Heart left ventricle (tissue), 16 donors: ENCODE data around the gene FAM227A. TPM values are rescaled to one million over a fixed set of nuclear protein-coding genes. Genes with fewer than 3 reads are reported as not detected.

ENCODE experiments used
- ATAC-seq, 4 donors: fragments of 200-7000 bp; cut with Tn5 transposase; one replicate each; pipeline ENCODE4 v1.9.1; 2020 to 2022; ENCODE audit warnings: moderate library complexity in 4 of 4, mild to moderate bottlenecking in 3 of 4, moderate number of reproducible peaks in 1 of 4
- DNase-seq, 5 donors: peaks; one replicate each; pipeline ENCODE4 v3.0.0-alpha.2; 2020
- H3K27ac ChIP-seq, 12 donors: fragments of 200-600 bp; sonication (generic) in 4 of 12; one replicate each; pipeline versions ENCODE4 v1.5.0 to v1.8.0; 2016 to 2022; ENCODE audit warnings: mild to moderate bottlenecking in 2 of 12
- H3K27me3 ChIP-seq, 9 donors: fragments of 200-600 bp; sonication (generic) in 2 of 9; one replicate each; pipeline versions ENCODE4 v1.5.1 to v1.8.0; 2016 to 2022; ENCODE audit warnings: mild to moderate bottlenecking in 3 of 9
- H3K36me3 ChIP-seq, 9 donors: fragments of 200-600 bp; sonication (generic) in 2 of 9; one replicate each; pipeline versions ENCODE4 v1.5.0 to v1.8.0; 2018 to 2022; ENCODE audit warnings: mild to moderate bottlenecking in 2 of 9
- H3K4me1 ChIP-seq, 12 donors: fragments of 200-600 bp; sonication (generic) in 4 of 12; one replicate each; pipeline versions ENCODE4 v1.5.0 to v1.8.0; 2016 to 2022; ENCODE audit warnings: mild to moderate bottlenecking in 3 of 12
- H3K4me3 ChIP-seq, 12 donors: fragments of 200-600 bp; sonication (generic) in 4 of 12; one replicate each; pipeline versions ENCODE4 v1.5.0 to v1.8.0; 2017 to 2022; ENCODE audit warnings: mild to moderate bottlenecking in 9 of 12, moderate library complexity in 4 of 12
- H3K9me3 ChIP-seq, 12 donors: fragments of 200-600 bp; sonication (generic) in 4 of 12; one replicate each; pipeline versions ENCODE4 v1.5.0 to v1.8.0; 2016 to 2022; ENCODE audit warnings: mild to moderate bottlenecking in 1 of 12
- POLR2A ChIP-seq, 2 donors: fragments of 450-650 bp; IDR thresholded peaks; one replicate each; pipeline ENCODE4 v1.6.1; 2017; ENCODE audit warnings: antibody characterized with exemption in 2 of 2, mild to moderate bottlenecking in 2 of 2, moderate library complexity in 2 of 2
- WGBS, 4 donors: extraction: QIAGEN DNeasy Blood & Tissue Kit in 2 of 4; methylation state at CpG; one replicate each; pipeline versions ENCODE4 v1.1.5 to v1.1.7; 2013 to 2018; 5-methylcytosine and 5-hydroxymethylcytosine counted together
- intact Hi-C, 10 donors: fragments of 100-400 bp; cut with DNase I; formaldehyde crosslinking; loops; one replicate each; pipeline versions ENCODE4 v1.11.1 to v1.14.2; 2022
- polyA plus RNA-seq, 2 donors: library from polyadenylated mRNA; stranded (reverse); fragments of 200-250 nt; gene quantifications; one replicate each; pipeline ENCODE4 v1.2.3, GENCODE V29; 2013
- total RNA-seq, 9 donors: library from RNA; depleted of rRNA in 2 of 9; stranded (reverse); fragments of >200 nt in 2 of 9; fragmentation: NEBNext Ultra II Directional in 3 of 9; extraction: Animal tissue kit (Norgen Biotek cat#: 25700) in 3 of 9; gene quantifications; one replicate each; pipeline versions ENCODE4 v1.1.0 to v1.2.4, GENCODE V29; 2016 to 2023
- TF ChIP-seq, protein P1 (sequence below), 12 donors: fragments of 200-600 bp; sonication (generic) in 4 of 12; IDR thresholded peaks; one replicate each; pipeline versions ENCODE4 v1.5.0 to v1.8.0; 2018 to 2022; ENCODE audit warnings: antibody characterized with exemption in 12 of 12, mild to moderate bottlenecking in 5 of 12
- donor health status: ischemic (EF 13 %, LVEDD 7.1; RV severe dilation, severe dysfunction).
- donor health status: healthy with polysubstance abuse.
- donor health status: DM: no; HTN: yes; CAD: no.
- donor health status: DM: no; HTN: no; CAD: no.
- donor health status: ischemic (EF 25% LVEDD 6.9; RV normal size, moderate dysfunction).
- donor health status: ischemic (EF 25% LVEDD 5.7; RV mildly dilated, moderate dysfunction).
- donor health status: healthy.
- donor health status: DM: yes; HTN: yes; CAD: no.
- donor health status: ischemic (EF 35%, LVEDD 5.7; RV mildly dilated, moderate dysfunction).
- donor health status: nonischemic (EF 11% LVEDD 7.7; RV severe dilation, severe dysfunction).
- donor health status: DM: yes; HTN: yes; CAD: no.
- donor health status: PGD.
- donor health status: ischemic (EF 29% LVEDD 5.4; RV normal size, mild dysfunction).
- donor health status: nonischemic (EF 23%, LVEDD 6.1; RV moderate dilation, normal function).

Gene FAM227A
- total and polyA plus RNA-seq, 11 donors, result 0.16 to 1.0 (median 0.36) TPM

GRCh38 chr22:38569972-38570778 lies 86.0 kb downstream of the FAM227A start, which contains the start of gene DMC1:
Gene DMC1, minus strand, starts transcription at chr22:38570183. Its CDS starts 1,927 bp downstream, at chr22:38568256.
- Histone ChIP-seq H3K9me3 (no peaks in the 10 kb centered on the region), H3K4me3 (peak within 1 kb of the TSS; percentile 45 to 82 (median 68)), H3K36me3 (no peaks in the 10 kb centered on the region), H3K27me3 (peaks cover 0 to 5% (median 0%) of the 10 kb centered on the region in 9 donors), H3K4me1 (peaks cover 0 to 38% (median 15%) of the 10 kb centered on the region in 12 donors), H3K27ac (peak within 1 kb of the TSS in 11 of 12 donors; percentile 62 to 94 (median 87))
- ATAC-seq (peak; percentile 90 to 98 (median 98)), DNase-seq (peak; percentile 94 to 96 (median 95))
- WGBS, 4 donors, result 1 to 3% (median 2%) methylated on average over 38 to 63 of the region's 64 CpGs
- intact Hi-C loops, result loop anchor here (1.0 to 10.0 kb wide), 14 partner anchors 58 to 518 kb away; partner anchors contain the start of genes DDX17 (in 5 of the 10), PICK1 (in 2 of the 10) and KDELR3 (in 1 of the 10)
- TF ChIP-seq, protein P1, sequence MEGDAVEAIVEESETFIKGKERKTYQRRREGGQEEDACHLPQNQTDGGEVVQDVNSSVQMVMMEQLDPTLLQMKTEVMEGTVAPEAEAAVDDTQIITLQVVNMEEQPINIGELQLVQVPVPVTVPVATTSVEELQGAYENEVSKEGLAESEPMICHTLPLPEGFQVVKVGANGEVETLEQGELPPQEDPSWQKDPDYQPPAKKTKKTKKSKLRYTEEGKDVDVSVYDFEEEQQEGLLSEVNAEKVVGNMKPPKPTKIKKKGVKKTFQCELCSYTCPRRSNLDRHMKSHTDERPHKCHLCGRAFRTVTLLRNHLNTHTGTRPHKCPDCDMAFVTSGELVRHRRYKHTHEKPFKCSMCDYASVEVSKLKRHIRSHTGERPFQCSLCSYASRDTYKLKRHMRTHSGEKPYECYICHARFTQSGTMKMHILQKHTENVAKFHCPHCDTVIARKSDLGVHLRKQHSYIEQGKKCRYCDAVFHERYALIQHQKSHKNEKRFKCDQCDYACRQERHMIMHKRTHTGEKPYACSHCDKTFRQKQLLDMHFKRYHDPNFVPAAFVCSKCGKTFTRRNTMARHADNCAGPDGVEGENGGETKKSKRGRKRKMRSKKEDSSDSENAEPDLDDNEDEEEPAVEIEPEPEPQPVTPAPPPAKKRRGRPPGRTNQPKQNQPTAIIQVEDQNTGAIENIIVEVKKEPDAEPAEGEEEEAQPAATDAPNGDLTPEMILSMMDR (IDR thresholded peaks at IDR 0.05), result no peak
- peak in 1 of 2 donors; percentile 46 for TF ChIP-seq POLR2A (IDR thresholded peaks at IDR 0.05)

DNA sequence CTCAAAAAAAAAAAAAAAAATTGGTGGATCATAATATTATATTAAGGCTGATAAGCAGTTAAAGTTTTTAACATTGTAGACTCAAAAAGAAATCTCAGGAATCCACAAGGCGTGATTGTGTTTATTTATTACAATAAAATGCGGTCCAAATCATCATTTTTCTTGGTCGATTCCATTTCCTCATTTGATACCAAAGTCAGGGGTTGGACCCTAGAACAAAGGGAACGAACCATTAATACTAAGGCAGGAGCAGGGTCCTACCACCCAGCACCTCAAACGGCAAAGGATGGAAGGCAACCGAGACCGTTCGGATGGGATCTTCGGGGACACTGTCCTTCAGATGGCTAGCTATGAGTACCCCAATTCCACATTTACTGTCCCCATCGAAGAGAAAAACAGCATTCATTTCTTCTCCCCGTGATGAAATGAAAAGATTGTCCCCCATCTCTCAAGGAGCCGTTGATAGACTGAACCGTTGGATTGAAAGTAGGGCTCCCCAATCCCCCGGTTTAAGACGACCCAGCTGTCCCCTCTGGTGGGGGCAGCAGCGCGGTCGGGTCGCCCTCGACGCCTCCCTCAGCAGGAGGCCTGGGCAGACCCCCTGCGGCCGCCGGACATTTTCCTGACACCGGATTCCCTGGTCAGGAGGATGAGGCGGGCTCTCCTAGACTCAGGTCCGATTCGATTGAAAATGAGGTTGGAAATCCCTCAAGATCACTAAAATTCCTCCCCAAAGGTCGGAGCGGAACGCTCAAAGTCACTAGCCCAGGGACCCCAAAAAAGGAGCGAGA lies 86.8 kb downstream of the FAM227A start:
- peak in 2 of 4 donors; percentile 1 to 5 for ATAC-seq
- intact Hi-C loops, result loop anchor here in 6 of 10 donors (5.0 to 10.0 kb wide), 3 partner anchors 57 to 105 kb away; partner anchors contain the start of genes DDX17 (in 3 of the 6) and KDELR3 (in 1 of the 6)
- Histone ChIP-seq H3K27ac (peak overlapping the region in 9 of 12 donors; percentile 17 to 89 (median 75)), H3K36me3 (no peaks in the 10 kb centered on the region), H3K4me3 (peak overlapping the region; percentile 18 to 82 (median 68)), H3K27me3 (peaks cover 0 to 10% (median 0%) of the 10 kb centered on the region in 9 donors), H3K9me3 (no peaks in the 10 kb centered on the region), H3K4me1 (peaks cover 0 to 38% (median 15%) of the 10 kb centered on the region in 12 donors)
- 36 to 46% (median 41%) methylated on average over 25 to 32 of the region's 32 CpGs for WGBS, 4 donors
- DNase-seq, result peak in 4 of 5 donors; percentile 9 to 62 (median 25)
- no peak for TF ChIP-seq POLR2A (IDR thresholded peaks at IDR 0.05)
- TF ChIP-seq, protein P1 (IDR thresholded peaks at IDR 0.05), result no peak

- Histone ChIP-seq H3K36me3 (no peaks in the 10 kb centered on the region), H3K27ac (peak overlapping the region in 3 of 12 donors; percentile 8 to 61 (median 31)), H3K9me3 (no peaks in the 10 kb centered on the region), H3K4me3 (no peak overlapping the region), H3K4me1 (peaks cover 0 to 38% (median 15%) of the 10 kb centered on the region in 12 donors), H3K27me3 (peaks cover 0 to 12% (median 0%) of the 10 kb centered on the region in 9 donors)
- DNase-seq (no peak), ATAC-seq (no peak)
- WGBS, 4 donors, result 55 to 64% (median 56%) methylated on average over 7 of the region's 7 CpGs
- intact Hi-C loops, result loop anchor here in 6 of 10 donors (5.0 to 10.0 kb wide), 3 partner anchors 55 to 103 kb away; partner anchors contain the start of genes DDX17 (in 3 of the 6) and KDELR3 (in 1 of the 6)
- TF ChIP-seq, protein P1 (IDR thresholded peaks at IDR 0.05), result no peak
- TF ChIP-seq POLR2A (IDR thresholded peaks at IDR 0.05), result no peak
Measured at GRCh38 chr22:38567531-38568285, 88.5 kb downstream of the FAM227A start.
